Skeletal muscle cell (primary cell): ENCODE results near the gene SPSB1.
"Not testable (repeated sequence)": the region's sequence is repeated elsewhere in the genome, so short reads cannot be mapped to it uniquely, and the experiment has no call there.

Experiments used
- DNase-seq: peaks from one replicate; pipeline ENCODE4 v3.0.0-alpha.2; 2010; ENCODE audit warnings: low read depth
- H3K4me3 ChIP-seq: 2 replicates; pipeline ENCODE4 v1.5.1; 2011; ENCODE audit warnings: low read depth, mild to moderate bottlenecking, control low read depth, low read length, moderate library complexity

SPSB1 gene

GRCh38 chr1:9375912-9376311 lies 83.2 kb downstream of the SPSB1 start:
- H3K4me3 ChIP-seq: no peak overlapping the region
- no peak for DNase-seq

- DNase-seq: no peak
- no peak overlapping the region for H3K4me3 ChIP-seq
Observed at GRCh38 chr1:9376430-9376829, 83.7 kb downstream of the SPSB1 start.

GRCh38 chr1:9376886-9377333 lies 84.2 kb downstream of the SPSB1 start:
- DNase-seq: no peak
- no peak overlapping the region for H3K4me3 ChIP-seq

GRCh38 chr1:9378801-9379200 lies 86.1 kb downstream of the SPSB1 start:
- DNase-seq: no peak
- H3K4me3 ChIP-seq: no peak overlapping the region

GRCh38 chr1:9380711-9381110 lies 88.0 kb downstream of the SPSB1 start:
- DNase-seq: no peak
- H3K4me3 ChIP-seq: no peak overlapping the region

- H3K4me3 ChIP-seq: no peak overlapping the region
- no peak for DNase-seq
Observed at GRCh38 chr1:9382643-9383491, 90.2 kb downstream of the SPSB1 start.

- DNase-seq: no peak
- no peak overlapping the region for H3K4me3 ChIP-seq
Observed at GRCh38 chr1:9384128-9384527, 91.4 kb downstream of the SPSB1 start.

GRCh38 chr1:9384751-9385245 lies 92.1 kb downstream of the SPSB1 start:
- H3K4me3 ChIP-seq: no peak overlapping the region
- no peak for DNase-seq

- DNase-seq, H3K4me3 ChIP-seq: not testable (repeated sequence)
Observed at GRCh38 chr1:9385392-9385791, 92.7 kb downstream of the SPSB1 start.

GRCh38 chr1:9385801-9386573 lies 93.3 kb downstream of the SPSB1 start:
- no peak for DNase-seq
- no peak overlapping the region for H3K4me3 ChIP-seq

- H3K4me3 ChIP-seq: no peak overlapping the region
- DNase-seq: no peak
Observed at GRCh38 chr1:9388335-9389180, 95.9 kb downstream of the SPSB1 start.

GRCh38 chr1:9389968-9390367 lies 97.3 kb downstream of the SPSB1 start:
- no peak for DNase-seq

GRCh38 chr1:9391620-9392019 lies 98.9 kb downstream of the SPSB1 start:
- H3K4me3 ChIP-seq: no peak overlapping the region
- DNase-seq: no peak

More at GRCh38 chr1:9389968-9390367, 97.3 kb downstream of the SPSB1 start:
- H3K4me3 ChIP-seq: no peak overlapping the region

- no peak overlapping the region for H3K4me3 ChIP-seq
- no peak for DNase-seq
Observed at GRCh38 chr1:9394010-9394409, 101.3 kb downstream of the SPSB1 start.

GRCh38 chr1:9395018-9395417 lies 102.3 kb downstream of the SPSB1 start:
- H3K4me3 ChIP-seq: no peak overlapping the region
- DNase-seq: no peak

- H3K4me3 ChIP-seq: no peak overlapping the region
- DNase-seq: no peak
Observed at GRCh38 chr1:9397047-9397446, 104.4 kb downstream of the SPSB1 start.

GRCh38 chr1:9397997-9398526 lies 105.4 kb downstream of the SPSB1 start:
- H3K4me3 ChIP-seq: no peak overlapping the region
- DNase-seq: no peak

GRCh38 chr1:9399510-9400424 lies 107.1 kb downstream of the SPSB1 start:
- H3K4me3 ChIP-seq: no peak overlapping the region

More at GRCh38 chr1:9399510-9400424, 107.1 kb downstream of the SPSB1 start:
- no peak for DNase-seq
